Measurements from ENCODE around the gene ECE1. TPM values are rescaled to one million over a fixed set of nuclear protein-coding genes. Genes with fewer than 3 reads are reported as not detected.

Gene ECE1
- 12.5 and 15.2 TPM in 2 replicates for total RNA-seq (ENCODE audit: low replicate concordance)

GRCh38 chr1:21289700-21290545 lies at the start of gene ECE1:
Gene ECE1, minus strand, starts transcription at chr1:21290463. Its CDS starts 49 bp downstream, at chr1:21290414.
- peaks cover 13% of the 10 kb centered on the region for H3F3A ChIP-seq (ENCODE audit: low read depth)
- peaks cover 86% of the 10 kb centered on the region for H3K27me3 ChIP-seq
- no peak for TF ChIP-seq CTCF (IDR thresholded peaks at IDR 0.05)
- TF ChIP-seq EZH2 (IDR thresholded peaks at IDR 0.05): no peak
- TF ChIP-seq EZH2phosphoT487 (IDR thresholded peaks at IDR 0.05): no peak
- H3K27ac ChIP-seq: no peak within 1 kb of the TSS
- H3K4me1 Mint-ChIP-seq: peaks cover 37% of the 10 kb centered on the region
- peak within 1 kb of the TSS; percentile 62 for H3K4me3 ChIP-seq
- H3K9me3 ChIP-seq (ENCODE audit: low read depth): no peaks in the 10 kb centered on the region
- peak within 1 kb of the TSS; percentile 91 for H3K4me2 ChIP-seq
- peaks cover 3% of the 10 kb centered on the region for H3K27me3 Mint-ChIP-seq (ENCODE audit: insufficient read depth, low read depth)
- H3K36me3 ChIP-seq: no peaks in the 10 kb centered on the region
- no peak within 1 kb of the TSS for H2AFZ ChIP-seq (replicated peaks)
- H3K4me3 Mint-ChIP-seq: peak within 1 kb of the TSS; percentile 91
- no peaks in the 10 kb centered on the region for H3K79me2 ChIP-seq (ENCODE audit: low read depth)
- peak; percentile 76 for DNase-seq (ENCODE audit: low spot score)
- H3K36me3 Mint-ChIP-seq: no peaks in the 10 kb centered on the region
- H3K9ac ChIP-seq: no peak within 1 kb of the TSS
- H3K27ac Mint-ChIP-seq: peak within 1 kb of the TSS; percentile 60
- peaks cover 77% of the 10 kb centered on the region for H4K20me1 ChIP-seq (ENCODE audit: low read depth)
- H3K4me1 ChIP-seq: peaks cover 18% of the 10 kb centered on the region
- no peaks in the 10 kb centered on the region for H3K9me3 Mint-ChIP-seq

GRCh38 chr1:21339356-21340229 lies 49.3 kb upstream of the ECE1 start:
- peaks cover 8% of the 10 kb centered on the region for H3K79me2 ChIP-seq (ENCODE audit: low read depth)
- no peak overlapping the region for H3K4me2 ChIP-seq
- no peaks in the 10 kb centered on the region for H3K36me3 Mint-ChIP-seq

More at GRCh38 chr1:21339356-21340229, 49.3 kb upstream of the ECE1 start:
- Histone ChIP-seq H3K9ac (no peak overlapping the region), H3K4me3 (no peak overlapping the region), H3K4me1 (peaks cover 6% of the 10 kb centered on the region), H2AFZ (replicated peaks) (no peak overlapping the region), H3K27ac (no peak overlapping the region), H3F3A (ENCODE audit: low read depth) (no peaks in the 10 kb centered on the region), H4K20me1 (ENCODE audit: low read depth) (peaks cover 55% of the 10 kb centered on the region), H3K36me3 (no peaks in the 10 kb centered on the region), H3K9me3 (ENCODE audit: low read depth) (no peaks in the 10 kb centered on the region), H3K27me3 (peaks cover 26% of the 10 kb centered on the region)
- no peak overlapping the region for H3K4me3 Mint-ChIP-seq
- peaks cover 2% of the 10 kb centered on the region for H3K27me3 Mint-ChIP-seq (ENCODE audit: insufficient read depth, low read depth)
- H3K9me3 Mint-ChIP-seq: no peaks in the 10 kb centered on the region
- TF ChIP-seq CTCF (IDR thresholded peaks at IDR 0.05): no peak
- no peak for TF ChIP-seq EZH2phosphoT487 (IDR thresholded peaks at IDR 0.05)
- TF ChIP-seq EZH2 (IDR thresholded peaks at IDR 0.05): no peak
- H3K27ac Mint-ChIP-seq: no peak overlapping the region
- DNase-seq (ENCODE audit: low spot score): no peak
- peaks cover 68% of the 10 kb centered on the region for H3K4me1 Mint-ChIP-seq
